IMR-90 (cell line): ENCODE data around the gene CNNM2. TPM values are rescaled to one million over a fixed set of nuclear protein-coding genes. Genes with fewer than 3 reads are reported as not detected.

ENCODE experiments used
- ATAC-seq: fragments of 200-7000 bp; cut with Tn5 transposase; 2 replicates; pipeline ENCODE4 v1.9.1; 2020; ENCODE audit warnings: low read depth, mild to moderate bottlenecking, moderate library complexity
- BruUV-seq: library from RNA; stranded (reverse); fragments of 400-500 nt; replicated peaks from 2 replicates; lab custom pipeline; 2021; lab: Mats Ljungman, UMichigan
- CTCF ChIA-PET: fragments of 300-600 bp; formaldehyde crosslinking; extraction: SDS; loops from one replicate; lab custom pipeline; 2021; ENCODE audit warnings: antibody characterized with exemption; lab: Yijun Ruan, JAX
- POLR2A ChIA-PET: fragments of 300-600 bp; sonication (Branson Sonifier 250); formaldehyde crosslinking; loops from one replicate; lab custom pipeline; 2022; ENCODE audit warnings: antibody characterized with exemption; ENCODE audit not compliant: unreplicated experiment; lab: Charles Lee
- DNase-seq: peaks from one replicate; pipeline ENCODE4 v3.0.0; 2013
- H2AFZ ChIP-seq: replicated peaks from 2 replicates; pipeline ENCODE3; 2013; ENCODE audit warnings: low read length, mild to moderate bottlenecking; ENCODE audit not compliant: poor library complexity
- H2AK5ac ChIP-seq: 2 replicates; pipeline ENCODE4 v1.6.1; 2013; ENCODE audit warnings: low read depth, low read length, inconsistent platforms
- H2AK9ac ChIP-seq: replicated peaks from 2 replicates; pipeline ENCODE3; 2013; ENCODE audit warnings: mild to moderate bottlenecking, low read depth, low read length, moderate library complexity; ENCODE audit not compliant: poor library complexity
- H2BK120ac ChIP-seq: 2 replicates; pipeline ENCODE4 v1.6.1; 2013; ENCODE audit warnings: low read depth, low read length, inconsistent platforms
- H2BK15ac ChIP-seq: 3 replicates; pipeline ENCODE4 v1.6.1; 2013; ENCODE audit warnings: low read depth, low read length, inconsistent platforms
- H2BK20ac ChIP-seq: 2 replicates; pipeline ENCODE4 v1.6.1; 2013; ENCODE audit warnings: low read depth, mild to moderate bottlenecking, inconsistent platforms, low read length, moderate library complexity
- H2BK5ac ChIP-seq: 2 replicates; pipeline ENCODE4 v1.6.1; 2013; ENCODE audit warnings: mild to moderate bottlenecking, low read depth, low read length, inconsistent platforms; ENCODE audit not compliant: poor library complexity, severe bottlenecking
- H3K14ac ChIP-seq: replicated peaks from 2 replicates; pipeline ENCODE4 v1.6.1; 2013; ENCODE audit warnings: low read depth, low read length, inconsistent platforms
- H3K18ac ChIP-seq: 2 replicates; pipeline ENCODE4 v1.6.1; 2013; ENCODE audit warnings: low read depth, low read length, control low read depth
- H3K23ac ChIP-seq: 2 replicates; pipeline ENCODE4 v1.6.1; 2013; ENCODE audit warnings: low read depth, low read length, inconsistent platforms
- H3K27ac ChIP-seq: 2 replicates; pipeline ENCODE4 v1.5.1; 2013; ENCODE audit warnings: mild to moderate bottlenecking, control low read depth, low read length; ENCODE audit not compliant: insufficient read depth
- H3K27me3 ChIP-seq: 2 replicates; pipeline ENCODE4 v1.6.1; 2013; ENCODE audit warnings: low read length; ENCODE audit not compliant: control insufficient read depth, insufficient read depth
- H3K36me3 ChIP-seq: 2 replicates; pipeline ENCODE4 v1.6.1; 2013; ENCODE audit warnings: low read length, mixed read lengths; ENCODE audit not compliant: control insufficient read depth, insufficient read depth
- H3K4ac ChIP-seq: 2 replicates; pipeline ENCODE4 v1.6.1; 2013; ENCODE audit warnings: low read depth, low read length, inconsistent platforms
- H3K4me1 ChIP-seq: 2 replicates; pipeline ENCODE4 v1.6.1; 2013; ENCODE audit warnings: low read length, mixed read lengths; ENCODE audit not compliant: control insufficient read depth, insufficient read depth
- H3K4me2 ChIP-seq: 2 replicates; pipeline ENCODE4 v1.6.1; 2013; ENCODE audit warnings: low read depth, mild to moderate bottlenecking, control low read depth, low read length, moderate library complexity
- H3K4me3 ChIP-seq: 2 replicates; pipeline ENCODE4 v1.5.1; 2013; ENCODE audit warnings: low read depth, mild to moderate bottlenecking, control low read depth, low read length, moderate library complexity; ENCODE audit not compliant: insufficient read depth
- H3K56ac ChIP-seq: 2 replicates; pipeline ENCODE4 v1.6.1; 2013; ENCODE audit warnings: low read length, inconsistent platforms; ENCODE audit not compliant: insufficient read depth; ENCODE audit errors: extremely low read depth
- H3K79me1 ChIP-seq, 2 experiments: 2 replicates each; pipeline ENCODE4 v1.6.1; 2013; ENCODE audit warnings: low read length in 2 of 2, inconsistent platforms in 1 of 2, low read depth in 1 of 2
- H3K9ac ChIP-seq: 2 replicates; pipeline ENCODE4 v1.6.1; 2013; ENCODE audit warnings: low read depth, low read length, control low read depth
- H3K9me1 ChIP-seq: 2 replicates; pipeline ENCODE4 v1.6.1; 2013; ENCODE audit warnings: low read length, inconsistent platforms; ENCODE audit not compliant: insufficient read depth
- H3K9me3 ChIP-seq: 2 replicates; pipeline ENCODE4 v1.6.1; 2013; ENCODE audit warnings: low read length; ENCODE audit not compliant: control insufficient read depth, insufficient read depth
- H4K20me1 ChIP-seq: 2 replicates; pipeline ENCODE4 v1.6.1; 2013; ENCODE audit warnings: low read length, inconsistent platforms; ENCODE audit not compliant: insufficient read depth
- H4K5ac ChIP-seq: 2 replicates; pipeline ENCODE4 v1.6.1; 2013; ENCODE audit warnings: mild to moderate bottlenecking, low read depth, low read length, control low read depth
- H4K8ac ChIP-seq, 2 experiments: 2 replicates each; pipeline ENCODE4 v1.6.1; 2013; ENCODE audit warnings: low read depth in 2 of 2, low read length in 2 of 2, control low read depth in 1 of 2, inconsistent platforms in 1 of 2
- H4K91ac ChIP-seq: 2 replicates; pipeline ENCODE4 v1.6.1; 2013; ENCODE audit warnings: low read depth, low read length, inconsistent platforms; ENCODE audit not compliant: insufficient read depth
- CHD1 ChIP-seq: IDR thresholded peaks from 2 replicates; pipeline ENCODE4 v1.6.1; 2012; ENCODE audit warnings: low read depth, low read length, improper control_type of control experiment
- MXI1 ChIP-seq: IDR thresholded peaks from 2 replicates; pipeline ENCODE4 v1.6.1; 2012; ENCODE audit warnings: low read depth, mild to moderate bottlenecking, low read length, moderate library complexity, borderline replicate concordance
- SMC3 ChIP-seq: fragments of 150-350 bp; IDR thresholded peaks from 2 replicates; pipeline ENCODE4 v1.6.1; 2016; ENCODE audit warnings: low read depth, mild to moderate bottlenecking, antibody characterized with exemption, low read length, moderate library complexity
- WGBS, 2 experiments: methylation state at CpG; one replicate each; pipeline versions ENCODE4 v1.1.5 to v1.1.7; 2013; ENCODE audit warnings: missing lambda C conversion rate in 2 of 2; ENCODE audit not compliant: insufficient read length in 1 of 2; ENCODE audit errors: extremely low coverage in 2 of 2; 5-methylcytosine and 5-hydroxymethylcytosine counted together
- dilution Hi-C: fragments of 300-500 bp; cut with HindIII; formaldehyde crosslinking; loops from one replicate; pipeline ENCODE4 v1.14.3; 2018; ENCODE audit warnings: low sequenced_read_pairs; ENCODE audit not compliant: unreplicated experiment
- in situ Hi-C: fragments of 300-500 bp; cut with MboI; formaldehyde crosslinking; loops from 3 replicates; pipeline ENCODE4 v1.14.3; 2019; ENCODE audit warnings: low sequenced_read_pairs, inconsistent platforms, mixed read lengths
- intact Hi-C: fragments of 100-400 bp; cut with micrococcal nuclease; formaldehyde crosslinking; loops from 2 replicates; pipeline ENCODE4 v1.10.0; 2022
- polyA plus RNA-seq, 3 experiments: library from polyadenylated mRNA; depleted of rRNA; stranded (reverse); fragments of >200 nt; gene quantifications; 2 replicates each; pipeline ENCODE4 v1.2.3, GENCODE V29; 2012; ENCODE audit warnings: low replicate concordance in 1 of 3
- total RNA-seq: library from RNA; depleted of rRNA; stranded (reverse); fragments of >200 nt; gene quantifications from 2 replicates; pipeline ENCODE4 v1.2.3, GENCODE V29; 2012

Gene CNNM2
- total and polyA plus RNA-seq, 2 of the 4 experiments (the other 2 are of a cell fraction) = 4.7 to 5.6 TPM

- no peak overlapping the region for H2AK5ac ChIP-seq
- peaks cover 31 to 70% of the 10 kb centered on the region in 2 experiments for H3K79me1 ChIP-seq
- no peak overlapping the region for H2BK5ac ChIP-seq
- no peak overlapping the region for H4K91ac ChIP-seq
- CTCF ChIA-PET = no interaction called here
- no peak overlapping the region for H3K14ac ChIP-seq
- no peaks in the 10 kb centered on the region for H3K27me3 ChIP-seq
- H3K27ac ChIP-seq = peak overlapping the region; percentile 15; the same call in 1 of the 2 replicates
- no peak overlapping the region for H2BK15ac ChIP-seq
- no peak overlapping the region for H3K23ac ChIP-seq
- POLR2A ChIA-PET = no interaction called here
- peaks cover 4% of the 10 kb centered on the region; the same call in 1 of the 2 replicates for H3K36me3 ChIP-seq
- no peak overlapping the region for H3K4ac ChIP-seq
- H3K9me1 ChIP-seq = peaks cover 10% of the 10 kb centered on the region
- in situ Hi-C loops (no loop called here), dilution Hi-C loops (no loop called here), intact Hi-C loops (no loop called here)
- DNase-seq = no peak
- no peak for TF ChIP-seq MXI1
- TF ChIP-seq CHD1 = no peak
- no peak for TF ChIP-seq SMC3
- H3K9me3 ChIP-seq = no peaks in the 10 kb centered on the region
- no peak overlapping the region for H2BK120ac ChIP-seq
- H2AK9ac ChIP-seq = no peak overlapping the region
- H4K20me1 ChIP-seq = peaks cover 5% of the 10 kb centered on the region; the same call in 1 of the 2 replicates
- H3K9ac ChIP-seq = no peak overlapping the region
- peak overlapping the region; percentile 28; the same call in 1 of the 2 replicates for H3K18ac ChIP-seq
- BruUV-seq = no TSS peak
- H3K4me3 ChIP-seq = no peak overlapping the region
- no peak for ATAC-seq
- no peak overlapping the region for H2BK20ac ChIP-seq
- H3K4me1 ChIP-seq = peaks cover 6% of the 10 kb centered on the region
- WGBS, 2 experiments = no CpG with 5 or more reads among the region's 2 CpGs
- H3K4me2 ChIP-seq = no peak overlapping the region
- H4K8ac ChIP-seq = no peak overlapping the region
- no peak overlapping the region for H3K56ac ChIP-seq
- H4K5ac ChIP-seq = no peak overlapping the region
- no peak overlapping the region for H2AFZ ChIP-seq
Observed at GRCh38 chr10:103120546-103120945, 202.5 kb downstream of the CNNM2 start.
